ENCODE measurements around the gene PLEKHA8.

DNA sequence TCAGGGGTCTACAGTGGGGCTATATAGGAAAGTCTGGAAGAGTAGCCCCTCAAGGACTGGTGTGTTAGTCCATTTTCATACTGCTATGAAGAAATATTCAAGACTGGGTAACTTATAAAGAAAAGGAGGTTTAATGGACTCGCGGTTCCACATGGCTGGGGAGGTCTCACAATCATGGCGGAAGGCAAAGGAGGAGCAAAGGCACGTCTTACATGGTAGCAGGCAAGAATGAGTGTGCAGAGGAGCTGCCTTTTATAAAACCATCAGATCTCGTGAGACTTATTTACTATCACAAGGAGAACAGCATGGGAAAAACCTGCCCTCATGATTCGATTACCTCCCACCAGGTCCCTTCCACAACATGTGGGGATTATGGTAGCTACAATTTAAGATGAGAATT lies 4.7 kb upstream of the PLEKHA8 start:
- TF ChIP-seq, protein P1, sequence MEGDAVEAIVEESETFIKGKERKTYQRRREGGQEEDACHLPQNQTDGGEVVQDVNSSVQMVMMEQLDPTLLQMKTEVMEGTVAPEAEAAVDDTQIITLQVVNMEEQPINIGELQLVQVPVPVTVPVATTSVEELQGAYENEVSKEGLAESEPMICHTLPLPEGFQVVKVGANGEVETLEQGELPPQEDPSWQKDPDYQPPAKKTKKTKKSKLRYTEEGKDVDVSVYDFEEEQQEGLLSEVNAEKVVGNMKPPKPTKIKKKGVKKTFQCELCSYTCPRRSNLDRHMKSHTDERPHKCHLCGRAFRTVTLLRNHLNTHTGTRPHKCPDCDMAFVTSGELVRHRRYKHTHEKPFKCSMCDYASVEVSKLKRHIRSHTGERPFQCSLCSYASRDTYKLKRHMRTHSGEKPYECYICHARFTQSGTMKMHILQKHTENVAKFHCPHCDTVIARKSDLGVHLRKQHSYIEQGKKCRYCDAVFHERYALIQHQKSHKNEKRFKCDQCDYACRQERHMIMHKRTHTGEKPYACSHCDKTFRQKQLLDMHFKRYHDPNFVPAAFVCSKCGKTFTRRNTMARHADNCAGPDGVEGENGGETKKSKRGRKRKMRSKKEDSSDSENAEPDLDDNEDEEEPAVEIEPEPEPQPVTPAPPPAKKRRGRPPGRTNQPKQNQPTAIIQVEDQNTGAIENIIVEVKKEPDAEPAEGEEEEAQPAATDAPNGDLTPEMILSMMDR (IDR thresholded peaks at IDR 0.05), result no peak
- TF ChIP-seq EZH2 (IDR thresholded peaks at IDR 0.05), result no peak
- no peak for TF ChIP-seq EZH2phosphoT487 (IDR thresholded peaks at IDR 0.05)
